AG04450 (cell line): Measurements from ENCODE around the gene CLEC2D. TPM values are rescaled to one million over a fixed set of nuclear protein-coding genes. Genes with fewer than 3 reads are reported as not detected.
"Not testable (repeated sequence)": the region's sequence is repeated elsewhere in the genome, so short reads cannot be mapped to it uniquely, and the experiment has no call there.

Experiments
- CTCF ChIA-PET: fragments of 300-600, 350-600 bp; formaldehyde crosslinking; extraction: SDS; loops from one replicate; lab custom pipeline; 2022; ENCODE audit warnings: antibody characterized with exemption, inconsistent platforms; lab: Charles Lee
- POLR2A ChIA-PET: fragments of 350-600 bp; formaldehyde crosslinking; extraction: SDS; loops from one replicate; lab custom pipeline; 2021; ENCODE audit warnings: antibody characterized with exemption, inconsistent platforms; lab: Yijun Ruan, JAX
- DNase-seq: peaks from one replicate; pipeline ENCODE4 v3.0.0-alpha.2; 2011; ENCODE audit warnings: low read depth, low spot score
- H3K27ac ChIP-seq: one replicate; pipeline ENCODE4 v1.5.1; 2012; ENCODE audit warnings: low read depth, low read length, control low read depth
- H3K27me3 ChIP-seq: one replicate; pipeline ENCODE4 v1.6.0; 2012; ENCODE audit warnings: low read length; ENCODE audit not compliant: control insufficient read depth, insufficient read depth
- H3K4me3 ChIP-seq: 2 replicates; pipeline ENCODE4 v1.5.1; 2011; ENCODE audit warnings: mild to moderate bottlenecking, low read depth, low read length, control low read depth
- H3K9me3 ChIP-seq: 2 replicates; pipeline ENCODE4 v1.5.1; 2012; ENCODE audit warnings: low read length; ENCODE audit not compliant: control insufficient read depth, insufficient read depth
- polyA plus RNA-seq: library from polyadenylated mRNA; depleted of rRNA; stranded (reverse); fragments of >200 nt; gene quantifications from 2 replicates; pipeline ENCODE4 v1.2.3, GENCODE V29; 2011
- TF ChIP-seq, protein P1 (sequence below): IDR thresholded peaks from 2 replicates; pipeline ENCODE4 v1.5.1; 2011; ENCODE audit warnings: low read depth, low read length, control low read depth, inconsistent platforms

CLEC2D gene
- polyA plus RNA-seq, 1 experiment, result 2.3 TPM

DNA sequence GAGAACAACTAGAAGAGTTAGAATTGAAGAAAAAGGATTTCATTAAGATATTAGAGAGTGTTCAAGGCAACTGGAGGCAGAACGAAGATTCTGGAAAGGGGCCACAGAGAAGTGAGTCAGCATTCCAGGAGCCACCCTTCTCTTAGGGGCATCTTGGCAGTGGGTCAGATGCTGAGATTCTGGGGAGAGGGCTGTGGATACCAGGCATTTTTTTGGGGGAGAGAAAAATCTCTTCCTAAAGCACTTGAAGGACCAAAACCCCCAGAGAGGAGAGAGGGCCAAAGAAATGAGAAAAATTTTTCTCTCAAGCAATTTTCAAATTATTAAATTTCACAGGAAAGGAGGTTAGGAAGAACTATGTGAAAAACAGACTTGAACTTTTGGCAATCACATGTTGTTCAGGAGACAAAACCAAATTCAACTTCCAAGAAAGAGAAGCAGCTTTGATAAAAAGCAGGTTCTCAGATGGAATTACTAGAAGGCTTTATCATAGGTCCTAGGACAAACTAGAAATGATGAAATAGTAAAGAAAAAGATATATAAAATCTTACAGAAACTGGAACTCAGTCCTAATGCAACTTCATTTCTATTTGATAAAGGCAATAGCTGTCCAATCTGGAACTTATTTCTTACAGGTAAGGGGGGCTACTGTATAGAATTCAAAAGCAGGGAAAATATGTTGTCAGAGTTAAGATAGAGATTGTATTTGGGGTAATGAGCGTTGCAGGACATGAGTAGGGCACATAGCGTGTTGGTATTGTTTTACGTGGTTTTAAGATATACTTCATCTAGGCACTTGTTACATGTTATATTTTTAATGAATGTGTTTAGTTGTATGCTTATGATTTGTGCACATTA is 1.1 kb upstream of the CLEC2D start:
- CTCF ChIA-PET, result interaction anchor here (0.7 to 2.7 kb wide), 3 partner anchors 14 to 40 kb away, joined by 3 to 10 read pairs (median 3); no protein-coding TSS in a partner anchor
- no peaks in the 10 kb centered on the region; the same call in 1 of the 2 replicates for H3K9me3 ChIP-seq
- POLR2A ChIA-PET, result no interaction called here
- DNase-seq, result no peak
- H3K4me3 ChIP-seq, result no peak overlapping the region
- no peaks in the 10 kb centered on the region for H3K27me3 ChIP-seq
- TF ChIP-seq, protein P1, sequence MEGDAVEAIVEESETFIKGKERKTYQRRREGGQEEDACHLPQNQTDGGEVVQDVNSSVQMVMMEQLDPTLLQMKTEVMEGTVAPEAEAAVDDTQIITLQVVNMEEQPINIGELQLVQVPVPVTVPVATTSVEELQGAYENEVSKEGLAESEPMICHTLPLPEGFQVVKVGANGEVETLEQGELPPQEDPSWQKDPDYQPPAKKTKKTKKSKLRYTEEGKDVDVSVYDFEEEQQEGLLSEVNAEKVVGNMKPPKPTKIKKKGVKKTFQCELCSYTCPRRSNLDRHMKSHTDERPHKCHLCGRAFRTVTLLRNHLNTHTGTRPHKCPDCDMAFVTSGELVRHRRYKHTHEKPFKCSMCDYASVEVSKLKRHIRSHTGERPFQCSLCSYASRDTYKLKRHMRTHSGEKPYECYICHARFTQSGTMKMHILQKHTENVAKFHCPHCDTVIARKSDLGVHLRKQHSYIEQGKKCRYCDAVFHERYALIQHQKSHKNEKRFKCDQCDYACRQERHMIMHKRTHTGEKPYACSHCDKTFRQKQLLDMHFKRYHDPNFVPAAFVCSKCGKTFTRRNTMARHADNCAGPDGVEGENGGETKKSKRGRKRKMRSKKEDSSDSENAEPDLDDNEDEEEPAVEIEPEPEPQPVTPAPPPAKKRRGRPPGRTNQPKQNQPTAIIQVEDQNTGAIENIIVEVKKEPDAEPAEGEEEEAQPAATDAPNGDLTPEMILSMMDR, result no peak
- no peak overlapping the region for H3K27ac ChIP-seq

DNA sequence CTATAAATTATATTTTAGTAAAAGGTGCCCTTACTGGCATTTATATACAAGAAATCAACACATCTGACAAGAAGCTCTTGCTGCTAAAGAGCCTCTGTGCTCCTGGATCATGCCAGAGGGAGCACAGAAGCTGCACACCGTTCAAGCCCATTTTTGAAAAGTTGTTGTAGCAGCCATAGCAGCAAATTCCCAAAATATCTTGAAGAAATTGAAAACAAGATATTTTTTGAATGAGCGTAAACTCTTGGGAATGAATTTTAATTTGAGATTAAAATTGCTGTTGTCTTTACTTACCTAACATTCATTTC is 540 bp upstream of the CLEC2D start:
- H3K9me3 ChIP-seq, result no peaks in the 10 kb centered on the region; the same call in 1 of the 2 replicates
- DNase-seq, result no peak
- H3K27ac ChIP-seq, result no peak overlapping the region
- ChIA-PET CTCF (interaction anchor here (1.3 to 2.7 kb wide), 2 partner anchors 35 to 40 kb away, joined by 3 to 10 read pairs; no protein-coding TSS in a partner anchor), POLR2A (no interaction called here)
- TF ChIP-seq, protein P1, result no peak
- H3K27me3 ChIP-seq, result no peaks in the 10 kb centered on the region
- H3K4me3 ChIP-seq, result no peak overlapping the region

DNA sequence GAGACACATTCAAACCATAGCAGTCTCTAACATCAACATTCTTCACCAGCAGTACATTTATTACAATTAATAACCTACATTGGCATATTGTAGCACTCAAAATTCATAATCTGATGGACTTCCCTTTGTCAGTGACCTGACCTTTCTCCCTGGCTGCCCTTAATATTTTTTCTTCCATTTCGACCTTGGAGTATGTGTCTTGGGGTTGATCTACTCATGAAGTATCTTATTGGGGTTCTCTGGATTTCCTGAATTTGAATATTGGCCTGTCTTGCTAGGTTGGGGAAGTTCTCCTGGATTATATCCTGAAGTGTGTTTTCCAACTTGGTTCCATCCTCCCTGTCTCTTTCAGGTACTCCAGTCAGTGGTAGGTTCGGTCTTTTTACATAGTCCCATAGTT is 2.8 kb downstream of the CLEC2D start:
- POLR2A ChIA-PET, CTCF ChIA-PET, H3K27me3 ChIP-seq, H3K9me3 ChIP-seq, H3K27ac ChIP-seq, DNase-seq, H3K4me3 ChIP-seq: not testable (repeated sequence)

DNA sequence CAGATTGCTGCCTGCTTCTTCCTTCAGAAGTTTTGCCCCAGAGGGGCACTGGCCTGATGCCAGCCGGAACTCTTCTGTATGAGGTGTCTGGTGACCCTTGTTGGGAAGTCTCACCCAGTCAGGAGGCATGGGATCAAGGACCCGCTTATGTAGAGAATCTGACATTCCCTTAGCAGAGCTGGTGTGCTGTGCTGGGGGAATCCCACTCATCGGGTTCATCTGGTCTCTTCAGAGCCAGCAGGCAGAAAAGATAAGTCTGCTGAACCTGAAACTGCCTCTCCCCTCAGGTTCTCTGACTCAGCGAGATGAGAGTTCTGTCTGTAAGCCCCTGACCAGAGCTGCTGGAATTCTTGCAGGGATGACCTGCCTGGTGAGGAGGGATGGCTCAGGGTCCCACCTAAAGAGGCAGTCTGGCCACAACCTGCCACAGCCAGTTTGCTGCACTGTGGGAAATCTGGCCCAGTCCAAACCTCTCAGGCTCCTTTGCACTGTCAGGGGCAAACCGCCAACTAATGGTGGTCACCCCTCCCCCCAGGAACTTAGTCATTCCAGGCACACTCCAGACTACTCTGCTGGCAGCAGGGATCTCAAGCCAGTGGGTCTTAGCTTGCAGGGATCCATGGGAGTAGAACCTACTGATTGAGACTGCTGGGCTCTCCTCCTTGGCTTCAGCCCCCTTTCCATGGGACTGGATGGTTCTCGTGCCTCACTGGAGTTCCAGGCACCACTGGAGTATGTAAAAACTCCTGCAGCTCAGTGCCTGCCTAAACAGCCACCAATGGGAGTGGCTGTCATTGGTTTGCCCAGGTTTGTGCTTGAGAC is 4.1 kb downstream of the CLEC2D start:
- Histone ChIP-seq H3K27ac (peak overlapping the region; percentile 65), H3K27me3 (no peaks in the 10 kb centered on the region), H3K4me3 (no peak overlapping the region; the same call in 1 of the 2 replicates), H3K9me3 (no peaks in the 10 kb centered on the region; the same call in 1 of the 2 replicates)
- TF ChIP-seq, protein P1, result no peak
- CTCF ChIA-PET, result no interaction called here
- POLR2A ChIA-PET, result no interaction called here
- DNase-seq, result peak; percentile 65

DNA sequence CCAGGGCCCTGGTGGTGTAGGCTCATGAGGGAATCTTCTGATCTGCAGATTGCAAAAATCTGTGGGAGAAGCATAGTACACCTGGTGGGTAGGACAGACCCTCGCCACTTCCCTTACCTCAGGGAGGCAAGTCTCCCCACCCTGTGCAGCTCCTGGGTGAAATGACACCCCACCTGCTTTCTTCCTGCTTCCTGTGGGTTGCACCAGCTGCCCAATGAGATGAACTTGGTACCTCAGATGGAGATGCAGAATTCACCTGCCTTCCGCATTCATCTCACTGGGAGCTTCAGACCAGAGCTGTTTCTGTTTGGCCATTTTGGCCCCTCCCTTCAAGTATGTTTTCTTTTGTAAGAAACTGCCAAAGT is 4.7 kb downstream of the CLEC2D start:
- ChIA-PET POLR2A (no interaction called here), CTCF (no interaction called here)
- Histone ChIP-seq H3K27ac (peak overlapping the region; percentile 11), H3K9me3 (no peaks in the 10 kb centered on the region; the same call in 1 of the 2 replicates), H3K4me3 (no peak overlapping the region), H3K27me3 (no peaks in the 10 kb centered on the region)
- TF ChIP-seq, protein P1, result no peak
- no peak for DNase-seq

DNA sequence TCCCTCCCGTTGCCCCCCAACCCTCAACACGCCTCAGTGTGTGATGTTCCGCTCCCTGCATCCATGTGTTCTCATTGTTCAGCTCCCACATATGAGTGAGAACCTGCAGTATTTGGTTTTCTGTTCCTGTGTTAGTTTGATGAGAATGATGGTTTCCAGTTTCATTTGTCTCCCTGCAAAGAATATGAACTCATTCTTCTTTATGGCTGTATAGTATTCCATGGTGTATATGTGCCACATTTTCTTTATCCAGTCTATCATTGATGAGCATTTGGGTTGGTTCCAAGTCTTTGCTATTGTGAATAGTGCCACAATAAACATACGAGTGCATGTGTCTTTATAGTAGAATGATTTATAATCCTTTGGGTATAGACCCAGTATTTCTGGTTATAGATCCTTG is 13.0 kb downstream of the CLEC2D start:
- H3K9me3 ChIP-seq, H3K4me3 ChIP-seq, DNase-seq, H3K27me3 ChIP-seq, POLR2A ChIA-PET, H3K27ac ChIP-seq: not testable (repeated sequence)
- CTCF ChIA-PET, result interaction anchor here (0.6 to 1.6 kb wide), 5 partner anchors 15 to 352 kb away, joined by 3 to 7 read pairs (median 3); no protein-coding TSS in a partner anchor

DNA sequence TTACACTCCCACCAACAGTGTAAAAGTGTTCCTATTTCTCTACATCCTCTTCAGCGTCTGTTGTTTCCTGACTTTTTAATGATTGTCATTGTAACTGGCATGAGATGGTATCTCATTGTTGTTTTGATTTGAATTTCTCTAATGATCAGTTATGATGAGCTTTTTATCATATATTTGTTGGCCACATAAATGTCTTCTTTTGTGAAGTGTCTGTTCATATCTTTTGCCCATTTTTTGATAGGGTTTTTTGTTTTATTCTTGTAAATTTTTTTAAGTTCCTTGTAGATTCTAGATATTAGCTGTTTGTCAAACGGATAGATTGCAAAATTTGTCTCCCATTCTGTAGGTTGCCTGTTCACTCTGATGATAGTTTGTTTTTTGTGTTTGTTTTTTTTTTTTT is 13.4 kb downstream of the CLEC2D start:
- DNase-seq, H3K27ac ChIP-seq, H3K4me3 ChIP-seq, POLR2A ChIA-PET, H3K9me3 ChIP-seq, H3K27me3 ChIP-seq: not testable (repeated sequence)
- CTCF ChIA-PET, result interaction anchor here (0.8 to 1.6 kb wide), 2 partner anchors 25 to 353 kb away, joined by 3 to 5 read pairs; no protein-coding TSS in a partner anchor

DNA sequence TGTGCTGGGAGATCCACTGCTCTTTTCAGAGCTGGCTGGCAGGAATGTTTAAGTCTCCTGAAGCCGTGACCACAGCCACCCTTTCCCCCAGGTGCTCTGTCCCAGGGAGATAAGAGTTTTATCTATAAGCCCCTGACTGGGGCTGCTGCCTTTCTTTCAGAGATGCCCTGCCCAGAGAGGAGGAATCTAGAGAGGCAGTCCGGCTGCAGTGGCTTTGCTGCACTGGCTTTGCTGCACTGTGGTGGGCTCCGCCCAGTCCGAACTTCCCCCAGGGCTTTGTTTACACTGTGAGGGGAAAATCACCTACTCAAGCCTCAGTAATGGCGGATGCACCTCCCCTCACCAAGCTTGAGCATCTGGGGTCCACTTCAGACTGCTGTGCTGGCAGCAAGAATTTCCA is 15.9 kb downstream of the CLEC2D start:
- H3K27ac ChIP-seq, H3K27me3 ChIP-seq, CTCF ChIA-PET, H3K9me3 ChIP-seq, POLR2A ChIA-PET, H3K4me3 ChIP-seq, DNase-seq: not testable (repeated sequence)
